ENCODE results near the gene SLC13A5.

The SLC13A5 gene

DNA sequence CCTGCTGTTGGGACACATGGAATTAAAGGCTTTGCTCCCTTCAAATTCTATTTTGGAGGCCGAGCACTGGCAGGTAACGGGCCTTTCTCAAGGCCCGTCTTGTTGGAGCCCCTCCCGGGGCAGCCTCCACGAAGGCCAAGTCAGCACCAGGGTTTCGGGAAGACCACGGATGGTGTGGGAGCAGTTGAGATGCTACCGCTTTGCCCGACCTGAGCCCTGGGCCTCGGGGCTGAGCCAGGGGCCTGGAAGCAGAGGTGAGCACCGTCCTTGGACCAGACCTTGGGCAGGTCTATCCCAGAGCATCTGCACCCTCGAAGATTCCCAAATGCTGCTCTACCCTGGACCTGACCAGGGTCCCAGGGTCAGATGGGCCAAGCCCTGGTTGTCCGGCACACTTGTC, 38.6 kb downstream of the SLC13A5 start:
- H3K27me3 ChIP-seq (ENCODE audit: insufficient read depth, poor library complexity, severe bottlenecking): no peaks in the 10 kb centered on the region
- H3K27ac ChIP-seq (replicated peaks): no peak overlapping the region
- H3K4me3 ChIP-seq (replicated peaks; ENCODE audit: insufficient read depth, low read length): no peak overlapping the region
- TF ChIP-seq POLR2AphosphoS5 (IDR thresholded peaks at IDR 0.05; ENCODE audit: low read depth): no peak
- TF ChIP-seq, protein P1, sequence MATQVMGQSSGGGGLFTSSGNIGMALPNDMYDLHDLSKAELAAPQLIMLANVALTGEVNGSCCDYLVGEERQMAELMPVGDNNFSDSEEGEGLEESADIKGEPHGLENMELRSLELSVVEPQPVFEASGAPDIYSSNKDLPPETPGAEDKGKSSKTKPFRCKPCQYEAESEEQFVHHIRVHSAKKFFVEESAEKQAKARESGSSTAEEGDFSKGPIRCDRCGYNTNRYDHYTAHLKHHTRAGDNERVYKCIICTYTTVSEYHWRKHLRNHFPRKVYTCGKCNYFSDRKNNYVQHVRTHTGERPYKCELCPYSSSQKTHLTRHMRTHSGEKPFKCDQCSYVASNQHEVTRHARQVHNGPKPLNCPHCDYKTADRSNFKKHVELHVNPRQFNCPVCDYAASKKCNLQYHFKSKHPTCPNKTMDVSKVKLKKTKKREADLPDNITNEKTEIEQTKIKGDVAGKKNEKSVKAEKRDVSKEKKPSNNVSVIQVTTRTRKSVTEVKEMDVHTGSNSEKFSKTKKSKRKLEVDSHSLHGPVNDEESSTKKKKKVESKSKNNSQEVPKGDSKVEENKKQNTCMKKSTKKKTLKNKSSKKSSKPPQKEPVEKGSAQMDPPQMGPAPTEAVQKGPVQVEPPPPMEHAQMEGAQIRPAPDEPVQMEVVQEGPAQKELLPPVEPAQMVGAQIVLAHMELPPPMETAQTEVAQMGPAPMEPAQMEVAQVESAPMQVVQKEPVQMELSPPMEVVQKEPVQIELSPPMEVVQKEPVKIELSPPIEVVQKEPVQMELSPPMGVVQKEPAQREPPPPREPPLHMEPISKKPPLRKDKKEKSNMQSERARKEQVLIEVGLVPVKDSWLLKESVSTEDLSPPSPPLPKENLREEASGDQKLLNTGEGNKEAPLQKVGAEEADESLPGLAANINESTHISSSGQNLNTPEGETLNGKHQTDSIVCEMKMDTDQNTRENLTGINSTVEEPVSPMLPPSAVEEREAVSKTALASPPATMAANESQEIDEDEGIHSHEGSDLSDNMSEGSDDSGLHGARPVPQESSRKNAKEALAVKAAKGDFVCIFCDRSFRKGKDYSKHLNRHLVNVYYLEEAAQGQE (IDR thresholded peaks at IDR 0.05; ENCODE audit: insufficient replicate concordance, low read depth): no peak
- no peak for TF ChIP-seq SPI1 (IDR thresholded peaks at IDR 0.05; ENCODE audit: borderline replicate concordance, low read depth)
- TF ChIP-seq, protein P2, sequence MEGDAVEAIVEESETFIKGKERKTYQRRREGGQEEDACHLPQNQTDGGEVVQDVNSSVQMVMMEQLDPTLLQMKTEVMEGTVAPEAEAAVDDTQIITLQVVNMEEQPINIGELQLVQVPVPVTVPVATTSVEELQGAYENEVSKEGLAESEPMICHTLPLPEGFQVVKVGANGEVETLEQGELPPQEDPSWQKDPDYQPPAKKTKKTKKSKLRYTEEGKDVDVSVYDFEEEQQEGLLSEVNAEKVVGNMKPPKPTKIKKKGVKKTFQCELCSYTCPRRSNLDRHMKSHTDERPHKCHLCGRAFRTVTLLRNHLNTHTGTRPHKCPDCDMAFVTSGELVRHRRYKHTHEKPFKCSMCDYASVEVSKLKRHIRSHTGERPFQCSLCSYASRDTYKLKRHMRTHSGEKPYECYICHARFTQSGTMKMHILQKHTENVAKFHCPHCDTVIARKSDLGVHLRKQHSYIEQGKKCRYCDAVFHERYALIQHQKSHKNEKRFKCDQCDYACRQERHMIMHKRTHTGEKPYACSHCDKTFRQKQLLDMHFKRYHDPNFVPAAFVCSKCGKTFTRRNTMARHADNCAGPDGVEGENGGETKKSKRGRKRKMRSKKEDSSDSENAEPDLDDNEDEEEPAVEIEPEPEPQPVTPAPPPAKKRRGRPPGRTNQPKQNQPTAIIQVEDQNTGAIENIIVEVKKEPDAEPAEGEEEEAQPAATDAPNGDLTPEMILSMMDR (IDR thresholded peaks at IDR 0.05; ENCODE audit: insufficient read depth, low read length): no peak
- no peak for TF ChIP-seq GABPA (IDR thresholded peaks at IDR 0.05; ENCODE audit: low read depth)
- DNase-seq (ENCODE audit: low read depth in 1 of 2, low spot score in 1 of 2): no peak

DNA sequence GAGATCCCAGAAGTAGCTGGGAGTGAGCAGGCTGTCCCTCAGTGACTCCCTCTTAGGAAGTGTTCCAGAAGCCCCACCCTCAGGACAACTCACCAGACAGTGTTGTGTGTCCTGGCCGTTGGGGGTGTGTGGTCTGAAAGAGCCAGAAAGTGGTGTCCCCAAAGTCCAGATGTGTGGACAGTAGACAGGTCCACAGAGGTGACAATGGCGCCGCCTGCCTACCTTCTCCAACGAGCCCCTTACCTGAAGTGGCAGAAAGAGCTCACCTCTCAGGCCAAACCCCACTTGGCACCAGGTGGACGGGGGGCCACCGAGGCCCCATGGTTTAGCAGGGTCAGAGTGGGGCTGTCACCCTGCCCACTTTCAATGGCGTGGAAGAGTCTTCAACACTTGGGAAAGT, 41.7 kb downstream of the SLC13A5 start:
- TF ChIP-seq, protein P1 (IDR thresholded peaks at IDR 0.05; ENCODE audit: insufficient replicate concordance, low read depth): no peak
- TF ChIP-seq GABPA (IDR thresholded peaks at IDR 0.05; ENCODE audit: low read depth) (no peak), SPI1 (IDR thresholded peaks at IDR 0.05; ENCODE audit: borderline replicate concordance, low read depth) (no peak), POLR2AphosphoS5 (IDR thresholded peaks at IDR 0.05; ENCODE audit: low read depth) (no peak)
- TF ChIP-seq, protein P2 (IDR thresholded peaks at IDR 0.05; ENCODE audit: insufficient read depth, low read length): no peak
- DNase-seq (ENCODE audit: low read depth in 1 of 2, low spot score in 1 of 2): no peak
- no peak overlapping the region for H3K27ac ChIP-seq (replicated peaks)
- H3K27me3 ChIP-seq (ENCODE audit: insufficient read depth, poor library complexity, severe bottlenecking): peaks cover 2% of the 10 kb centered on the region
- H3K4me3 ChIP-seq (replicated peaks; ENCODE audit: insufficient read depth, low read length): no peak overlapping the region

DNA sequence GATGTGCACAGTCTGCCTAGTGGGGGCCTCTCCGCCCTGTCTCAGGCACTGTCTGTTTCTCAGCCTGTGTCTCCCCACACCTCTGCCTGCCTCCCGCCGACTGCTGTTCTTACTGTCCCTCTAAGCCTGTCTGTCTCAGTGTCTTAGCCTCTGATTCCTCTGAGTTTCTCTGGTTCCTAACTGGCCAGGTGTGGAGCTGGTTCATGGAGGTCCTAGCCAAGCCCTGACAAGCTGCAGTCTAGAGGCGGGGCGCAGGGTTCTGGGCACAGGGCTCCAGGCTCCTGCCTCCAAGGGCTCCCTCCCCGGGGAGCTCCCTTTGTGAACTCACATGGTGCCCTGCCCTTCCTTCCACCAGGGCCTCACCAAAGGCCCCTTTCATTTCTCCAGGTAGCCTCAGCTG, 42.2 kb downstream of the SLC13A5 start:
- TF ChIP-seq, protein P1 (IDR thresholded peaks at IDR 0.05; ENCODE audit: insufficient replicate concordance, low read depth): no peak
- TF ChIP-seq GABPA (IDR thresholded peaks at IDR 0.05; ENCODE audit: low read depth): no peak
- TF ChIP-seq SPI1 (IDR thresholded peaks at IDR 0.05; ENCODE audit: borderline replicate concordance, low read depth): no peak
- no peak overlapping the region for H3K4me3 ChIP-seq (replicated peaks; ENCODE audit: insufficient read depth, low read length)
- peaks cover 2% of the 10 kb centered on the region for H3K27me3 ChIP-seq (ENCODE audit: insufficient read depth, poor library complexity, severe bottlenecking)
- no peak for DNase-seq (ENCODE audit: low read depth in 1 of 2, low spot score in 1 of 2)
- no peak overlapping the region for H3K27ac ChIP-seq (replicated peaks)

All from HL-60 (cell line).